ENCODE results near the gene MX2.
"Not testable (repeated sequence)": the region's sequence is repeated elsewhere in the genome, so short reads cannot be mapped to it uniquely, and the experiment has no call there.

Gene MX2

DNA sequence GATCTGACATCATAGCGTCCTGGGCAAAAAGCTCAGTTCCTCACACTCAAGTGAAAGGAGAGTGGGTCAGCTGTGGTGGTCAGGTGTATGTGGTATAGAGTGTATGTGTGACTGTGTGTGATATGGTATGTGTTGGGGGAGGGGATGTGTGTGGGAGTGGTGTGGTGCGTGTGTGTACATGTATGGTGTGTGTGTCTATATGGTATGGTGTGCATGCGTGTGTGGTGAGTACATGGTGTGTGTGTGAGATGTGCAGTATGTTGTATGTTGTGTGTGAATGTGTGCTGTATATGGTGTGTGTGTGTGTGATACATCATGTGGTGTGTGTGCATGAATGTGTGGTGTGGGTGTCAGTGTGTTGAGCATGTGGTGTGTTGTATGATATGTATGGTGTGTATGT is 24.3 kb upstream of the MX2 start:
- DNase-seq (ENCODE audit: low read depth in 2 of 2), result no peak

DNA sequence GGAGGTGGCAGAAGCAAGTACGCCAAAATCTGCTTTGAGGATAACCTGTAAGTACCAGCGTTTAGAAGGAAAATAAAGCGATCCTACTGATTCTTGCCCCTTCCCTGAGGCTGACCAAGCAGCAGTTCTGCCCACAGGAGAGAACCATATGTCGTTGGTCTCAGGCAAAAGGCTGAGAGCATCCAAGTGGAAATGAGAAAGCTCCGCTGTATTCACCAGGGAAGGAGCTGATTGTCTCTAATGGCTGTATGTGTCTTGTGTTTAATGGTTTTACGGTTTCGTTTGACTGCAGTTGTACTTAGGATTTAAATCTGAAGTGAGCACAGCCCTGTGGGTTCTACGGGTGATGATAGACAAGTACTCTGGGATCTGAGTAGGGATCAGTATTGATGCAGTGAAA is 23.4 kb upstream of the MX2 start:
- DNase-seq (ENCODE audit: low read depth in 2 of 2), result no peak

DNA sequence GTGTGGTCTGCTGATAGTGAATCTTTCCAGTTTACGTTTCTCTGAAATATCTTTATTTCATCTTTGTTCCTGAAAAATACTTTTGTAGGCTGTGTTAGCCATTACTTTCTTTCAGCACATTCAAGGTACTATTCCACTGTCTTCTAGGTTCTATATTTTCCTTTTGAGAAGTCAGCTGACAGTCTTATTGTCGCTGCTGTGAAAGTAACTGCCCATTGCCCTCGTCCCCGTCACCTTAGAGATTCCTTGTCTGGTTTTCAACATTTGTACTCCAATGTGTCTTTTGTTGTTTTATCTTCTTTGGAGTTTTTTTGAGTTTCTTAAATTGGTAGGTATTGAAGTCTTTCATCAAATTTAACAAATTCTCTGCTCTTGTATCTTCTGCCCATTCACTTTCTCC is 19.8 kb upstream of the MX2 start:
- no peak for DNase-seq (ENCODE audit: low read depth in 2 of 2)

DNA sequence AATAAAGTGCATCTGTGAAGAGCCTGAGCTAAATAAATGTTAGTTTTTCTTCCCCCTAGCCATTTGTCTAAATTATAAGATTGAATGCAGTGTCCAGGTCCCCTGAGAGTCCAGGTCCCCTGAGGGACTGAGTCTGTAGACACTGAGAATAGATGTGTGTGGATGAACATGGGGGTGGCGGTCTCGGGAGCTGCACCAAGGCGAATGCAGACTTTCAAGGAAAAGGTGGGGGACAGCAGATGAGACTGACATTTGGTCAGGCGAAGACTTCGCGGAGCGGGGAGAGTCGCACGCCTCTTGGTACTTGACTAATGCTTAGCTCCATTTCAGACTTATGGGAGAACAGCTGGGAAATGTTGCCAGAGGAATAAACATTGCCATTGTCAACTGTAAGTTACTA is 17.7 kb upstream of the MX2 start:
- no peak for DNase-seq (ENCODE audit: low read depth in 2 of 2)

DNA sequence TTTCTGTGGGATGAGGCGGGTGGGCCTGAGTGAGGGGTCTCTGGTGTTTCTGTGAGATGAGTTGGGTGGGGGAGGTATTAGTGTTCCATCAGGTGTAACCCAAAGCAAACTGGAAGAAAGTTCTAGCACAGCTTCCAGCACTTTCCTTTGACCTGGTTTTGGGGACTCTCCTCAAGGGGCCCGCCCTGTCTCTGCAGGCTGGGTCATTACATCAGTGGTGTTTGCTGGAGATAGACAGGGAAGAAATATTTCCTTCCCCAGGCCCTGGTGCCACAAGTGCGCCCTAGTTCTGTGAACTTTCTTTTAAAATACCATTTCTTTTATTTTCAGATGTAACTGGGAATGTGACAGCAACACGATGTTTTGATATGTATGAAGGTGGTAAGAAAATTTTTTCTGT is 16.5 kb upstream of the MX2 start:
- no peak for DNase-seq (ENCODE audit: low read depth in 2 of 2)

DNA sequence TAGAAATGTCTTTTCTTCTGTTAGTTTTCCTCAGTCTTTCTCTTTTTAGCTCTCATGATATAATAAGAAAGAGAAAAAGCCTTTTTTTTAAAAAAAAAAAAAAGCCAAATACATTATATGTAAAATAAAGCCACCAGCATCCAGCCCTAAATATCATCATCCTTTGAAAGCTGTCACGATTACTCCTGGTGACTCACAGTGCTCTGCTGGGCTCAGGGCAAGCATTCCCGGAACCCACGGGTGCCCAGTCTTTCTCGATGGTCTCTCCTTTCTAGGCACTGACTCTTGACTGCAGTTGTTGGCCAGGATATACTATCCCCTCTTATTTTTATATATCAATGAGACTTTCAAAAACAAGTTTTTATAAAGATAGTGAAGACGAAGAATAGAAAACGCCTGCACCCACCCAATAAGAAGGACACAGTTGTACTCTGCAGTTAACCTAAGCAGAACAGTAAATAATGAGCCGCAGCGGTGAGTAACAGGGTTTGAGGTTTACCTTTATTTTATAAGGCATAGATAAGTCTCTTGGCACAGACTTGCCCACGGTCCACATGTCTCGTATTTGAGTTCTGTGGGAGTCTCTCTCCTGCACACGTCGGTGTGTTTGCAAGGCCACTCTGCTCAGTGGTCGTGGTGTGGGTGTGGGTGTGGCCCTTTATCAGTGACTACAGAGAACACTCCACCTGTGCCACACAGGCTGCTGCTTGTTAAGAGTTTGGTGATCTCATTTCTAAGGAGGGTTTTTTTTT is 15.7 kb upstream of the MX2 start:
- DNase-seq (ENCODE audit: low read depth in 2 of 2), result no peak

DNA sequence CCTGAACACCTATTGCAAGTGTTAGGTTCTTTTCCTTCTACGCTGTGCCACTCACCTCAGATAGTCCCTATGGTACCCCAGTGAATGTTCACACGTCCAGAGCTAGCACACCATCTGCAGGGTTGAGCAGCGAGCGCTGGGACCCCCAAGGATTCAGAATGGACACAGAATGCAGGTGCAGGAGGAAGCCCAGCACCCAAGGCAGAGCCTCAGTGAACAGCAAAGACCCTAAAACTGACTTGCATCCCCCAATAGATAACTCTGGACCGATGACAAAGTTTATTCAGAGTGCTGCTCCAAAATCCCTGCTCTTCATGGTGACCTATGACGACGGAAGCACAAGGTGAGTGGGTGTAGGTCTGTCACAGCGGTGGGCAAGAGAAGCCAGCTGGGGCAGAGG is 15.1 kb upstream of the MX2 start:
- DNase-seq (ENCODE audit: low read depth in 2 of 2), result no peak

DNA sequence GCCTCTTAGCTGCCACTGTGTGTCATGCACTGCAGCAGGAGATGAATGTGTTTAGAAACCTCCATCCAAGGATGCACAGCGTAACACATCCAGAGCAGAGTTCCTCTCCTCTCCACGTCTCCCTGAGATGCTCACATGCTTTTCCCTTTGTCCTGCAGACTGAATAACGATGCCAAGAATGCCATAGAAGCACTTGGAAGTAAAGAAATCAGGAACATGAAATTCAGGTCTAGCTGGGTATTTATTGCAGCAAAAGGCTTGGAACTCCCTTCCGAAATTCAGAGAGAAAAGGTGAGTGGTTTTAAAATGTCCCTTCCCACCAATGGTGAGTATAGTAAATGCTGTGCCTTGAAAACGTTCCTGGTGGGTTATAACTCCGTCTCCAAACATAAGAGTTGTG is 13.4 kb upstream of the MX2 start:
- no peak for DNase-seq (ENCODE audit: low read depth in 2 of 2)

DNA sequence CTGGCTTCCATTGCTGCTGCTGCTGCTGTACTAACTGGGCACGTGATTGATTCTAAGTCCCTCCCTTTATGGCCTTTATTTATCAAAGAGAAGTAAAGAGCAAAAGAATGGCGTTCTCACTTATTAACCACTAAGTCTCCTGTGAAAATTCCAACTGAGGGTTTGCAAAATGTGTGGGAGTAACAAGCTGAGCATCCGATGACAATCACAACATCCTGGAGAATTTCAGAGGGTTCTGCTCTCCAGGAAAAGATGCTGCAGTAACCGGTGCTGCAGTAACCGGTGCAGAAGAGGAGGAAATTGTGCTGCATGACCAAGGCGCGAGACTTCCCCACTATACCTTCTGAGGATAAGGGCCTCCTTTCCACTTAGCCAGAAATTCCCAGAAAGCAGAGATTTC is 12.7 kb upstream of the MX2 start:
- no peak for DNase-seq (ENCODE audit: low read depth in 2 of 2)

DNA sequence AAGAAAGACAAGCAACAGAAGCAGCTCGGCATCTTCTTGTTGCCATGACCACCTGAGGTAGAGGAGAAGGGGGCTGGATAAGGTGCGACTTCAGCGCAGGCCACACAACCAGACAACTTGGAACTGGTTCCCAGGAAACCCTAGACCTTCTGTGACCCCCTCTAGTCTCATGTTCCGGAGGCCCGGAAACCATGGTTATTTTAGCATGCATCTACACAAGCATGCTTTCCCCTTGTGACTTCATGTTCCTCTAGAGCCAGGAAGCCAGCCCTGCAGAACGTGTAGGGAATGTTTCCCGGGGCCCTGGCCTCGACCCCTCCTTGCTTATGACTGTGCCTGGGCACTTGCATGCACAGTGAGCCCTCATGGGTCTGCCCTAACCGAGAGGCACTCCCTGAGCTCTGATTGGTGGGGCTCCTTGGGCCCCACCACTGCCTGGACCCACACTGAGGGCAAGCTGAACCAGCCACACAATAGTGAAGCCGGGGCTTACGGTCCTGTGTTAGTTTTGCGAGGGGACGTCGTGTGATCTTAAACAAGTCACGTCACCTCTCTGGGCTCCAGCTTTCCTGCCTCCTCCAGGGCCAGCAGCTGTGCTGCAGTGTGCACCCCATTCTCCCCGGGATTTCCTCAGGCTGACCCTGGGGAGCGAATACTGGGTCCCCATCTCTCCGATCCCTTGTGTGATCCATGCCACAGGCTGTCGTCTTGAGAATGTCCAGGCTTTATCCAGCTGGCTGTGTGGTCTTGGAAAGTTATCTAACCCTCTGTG is 12.0 kb upstream of the MX2 start:
- no peak for DNase-seq (ENCODE audit: low read depth in 2 of 2)

DNA sequence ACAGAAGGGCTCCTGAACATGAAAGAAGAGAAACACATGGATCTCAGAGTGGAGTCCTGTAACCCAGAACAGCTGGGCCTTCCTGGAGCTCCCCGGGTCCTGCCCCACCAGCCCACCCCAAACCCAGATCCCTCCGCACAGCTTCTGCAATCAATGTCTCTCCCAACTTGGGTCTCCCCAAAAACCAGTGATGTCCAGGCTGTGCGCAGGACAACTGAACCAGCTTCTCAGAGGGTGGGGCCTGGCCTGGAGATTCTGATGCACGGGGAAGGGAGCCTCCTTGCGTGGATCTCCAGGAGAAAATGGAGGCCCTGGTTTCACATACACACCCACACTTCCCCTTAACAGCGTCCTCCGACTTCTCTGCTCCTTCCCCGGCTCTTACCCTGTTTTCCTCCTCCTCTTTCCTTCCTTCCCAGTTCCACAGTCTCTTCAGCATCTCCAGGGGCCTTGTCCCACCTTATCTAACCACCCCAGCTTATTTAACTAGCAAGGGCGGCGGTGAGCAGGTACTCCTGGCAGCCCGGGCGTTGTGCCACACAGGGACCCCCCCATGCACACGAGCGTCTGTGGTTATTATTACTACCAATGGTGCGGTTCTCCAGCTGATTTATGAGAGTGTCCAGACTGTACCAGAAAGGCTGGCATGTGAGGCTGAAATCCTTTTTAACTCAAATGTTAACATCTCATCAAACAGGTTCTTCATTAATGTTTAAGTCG is 11.2 kb upstream of the MX2 start:
- no peak for DNase-seq (ENCODE audit: low read depth in 2 of 2)

DNA sequence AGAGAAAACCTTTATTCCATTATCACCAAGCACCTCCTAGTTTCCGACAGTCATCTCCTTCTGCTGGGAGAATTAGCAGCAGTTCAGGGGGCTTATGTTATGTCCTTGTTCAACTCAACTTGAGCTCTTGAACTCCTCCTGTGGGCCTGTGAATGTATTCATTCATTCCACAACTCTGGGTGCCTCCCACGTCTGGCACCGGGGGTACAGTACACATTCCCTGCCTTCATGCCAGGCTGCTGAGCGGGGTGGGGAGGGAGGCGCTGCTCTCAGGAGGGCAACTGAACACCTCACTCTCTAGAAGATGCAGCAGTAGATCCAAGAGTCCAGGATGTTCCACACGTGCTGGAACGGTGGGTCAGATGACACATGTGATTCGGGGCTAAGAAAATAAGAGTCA is 4.3 kb upstream of the MX2 start:
- DNase-seq (ENCODE audit: low read depth in 2 of 2), result no peak

DNA sequence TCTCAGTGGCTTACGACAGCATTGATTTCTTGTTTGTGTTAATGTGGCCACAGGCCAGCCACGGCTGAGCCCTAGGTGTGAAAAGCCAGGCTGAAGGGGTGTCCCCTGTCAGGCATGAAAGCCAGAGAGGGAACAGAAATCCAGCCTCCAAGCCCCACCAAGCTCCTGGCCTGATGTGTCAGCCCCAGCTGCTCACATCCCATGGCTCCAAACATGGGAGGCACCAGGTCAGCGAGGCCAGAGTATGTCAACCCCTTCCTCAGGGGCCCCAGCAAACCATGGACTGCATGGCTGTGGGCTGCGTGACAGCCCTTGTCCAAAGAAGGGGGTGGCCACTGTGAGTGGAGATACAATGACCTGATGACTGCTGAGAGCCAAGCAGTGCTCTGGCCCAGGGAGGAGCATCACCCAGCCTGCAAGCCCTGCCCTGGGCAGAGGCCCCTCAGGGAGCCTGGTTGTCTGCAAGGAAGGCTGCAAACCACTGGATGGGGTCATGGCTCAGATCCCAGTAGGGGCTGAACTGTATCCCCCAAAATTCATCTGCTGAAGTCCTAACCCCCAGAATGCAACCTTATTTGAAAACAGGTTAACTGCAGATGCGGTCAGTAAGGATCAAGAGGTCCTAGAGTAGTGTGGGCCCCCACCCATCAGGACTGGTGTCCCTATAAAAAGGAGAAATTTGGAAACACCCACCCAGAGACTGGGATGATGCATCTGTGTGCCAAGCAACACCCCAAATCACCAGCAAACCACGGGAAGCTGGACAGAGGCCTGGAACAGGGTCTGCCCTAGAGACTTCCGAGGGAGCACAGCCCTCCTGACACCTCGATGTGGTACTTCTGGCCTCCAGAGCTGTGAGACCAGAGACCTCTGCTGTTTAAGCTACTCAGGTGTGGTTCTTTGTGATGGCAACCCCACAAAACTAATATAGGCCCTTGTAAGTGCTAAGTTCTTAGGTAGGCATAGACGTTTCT is 3.3 kb upstream of the MX2 start:
- no peak for DNase-seq (ENCODE audit: low read depth in 2 of 2)

DNA sequence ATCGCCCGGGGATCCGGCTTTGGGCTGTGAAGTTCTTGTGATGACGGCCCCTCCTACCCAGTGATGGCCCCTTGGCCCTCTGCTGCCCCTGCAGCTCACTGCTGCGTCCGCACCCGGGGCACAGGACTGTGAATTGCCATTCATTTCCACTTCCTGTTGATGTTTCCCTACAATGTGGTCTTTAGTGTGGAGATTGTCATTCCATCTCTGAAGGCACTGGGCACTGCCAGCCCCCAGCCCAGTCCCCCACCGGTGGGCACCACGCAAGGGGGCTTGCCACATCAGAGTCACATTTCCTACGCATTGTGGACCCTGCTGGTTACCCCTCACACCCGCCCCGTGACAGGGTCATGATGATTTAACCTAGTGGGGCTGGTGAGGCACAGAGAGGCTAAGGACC is 2.5 kb upstream of the MX2 start:
- DNase-seq (ENCODE audit: low read depth in 2 of 2), result no peak

DNA sequence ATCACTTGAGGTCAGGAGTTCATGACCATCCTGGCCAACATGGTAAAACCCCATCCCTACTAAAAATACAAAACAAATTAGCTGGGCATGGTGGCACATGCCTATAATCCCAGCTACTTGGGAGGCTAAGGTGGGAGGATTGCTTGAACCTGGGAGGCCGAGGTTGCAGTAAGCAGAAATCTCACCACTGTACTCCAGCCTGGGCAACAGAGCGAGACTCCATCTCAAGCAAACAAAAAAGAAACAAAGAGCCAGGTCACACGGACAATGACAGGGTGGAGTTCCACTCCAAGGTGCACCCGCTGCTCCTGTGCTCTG is 2.1 kb upstream of the MX2 start:
- DNase-seq (ENCODE audit: low read depth in 2 of 2), result not testable (repeated sequence)

DNA sequence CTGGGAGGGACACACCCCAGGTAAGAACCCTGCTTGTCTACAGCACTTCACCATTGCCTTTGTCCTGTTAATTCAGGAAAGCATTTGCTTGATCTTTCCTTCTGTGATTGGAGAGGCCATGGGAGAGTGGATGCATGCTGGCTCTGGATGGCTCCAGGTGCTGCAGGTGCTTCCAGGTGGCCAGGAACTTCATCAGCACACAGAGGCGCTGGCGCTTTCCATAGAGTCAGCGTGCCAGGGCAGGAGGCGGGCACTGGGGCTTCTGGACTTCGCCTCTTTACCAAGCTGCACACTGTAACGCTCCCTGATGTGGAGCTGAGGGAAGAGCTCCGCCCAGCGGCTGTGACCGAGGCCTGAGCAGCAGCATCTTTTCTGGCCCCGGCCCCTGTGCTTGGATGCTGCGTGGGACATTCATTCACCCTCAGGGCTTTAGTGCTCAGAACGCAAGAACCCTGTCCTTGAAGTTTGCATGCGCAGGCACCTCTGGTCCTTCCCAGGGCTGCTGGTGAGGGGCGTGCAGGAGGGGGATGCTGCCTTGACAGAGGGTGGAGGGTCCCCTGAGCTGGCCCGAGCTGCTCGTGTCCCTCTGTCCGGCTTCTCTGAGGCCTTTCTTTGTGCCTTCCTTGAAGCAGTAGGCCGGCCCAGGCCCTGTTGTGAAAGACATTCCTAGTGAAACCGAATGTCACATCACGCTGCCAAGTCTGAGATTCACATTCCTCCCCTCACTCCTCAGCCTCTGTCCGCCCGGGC is 1.6 kb upstream of the MX2 start:
- DNase-seq (ENCODE audit: low read depth in 2 of 2), result no peak

DNA sequence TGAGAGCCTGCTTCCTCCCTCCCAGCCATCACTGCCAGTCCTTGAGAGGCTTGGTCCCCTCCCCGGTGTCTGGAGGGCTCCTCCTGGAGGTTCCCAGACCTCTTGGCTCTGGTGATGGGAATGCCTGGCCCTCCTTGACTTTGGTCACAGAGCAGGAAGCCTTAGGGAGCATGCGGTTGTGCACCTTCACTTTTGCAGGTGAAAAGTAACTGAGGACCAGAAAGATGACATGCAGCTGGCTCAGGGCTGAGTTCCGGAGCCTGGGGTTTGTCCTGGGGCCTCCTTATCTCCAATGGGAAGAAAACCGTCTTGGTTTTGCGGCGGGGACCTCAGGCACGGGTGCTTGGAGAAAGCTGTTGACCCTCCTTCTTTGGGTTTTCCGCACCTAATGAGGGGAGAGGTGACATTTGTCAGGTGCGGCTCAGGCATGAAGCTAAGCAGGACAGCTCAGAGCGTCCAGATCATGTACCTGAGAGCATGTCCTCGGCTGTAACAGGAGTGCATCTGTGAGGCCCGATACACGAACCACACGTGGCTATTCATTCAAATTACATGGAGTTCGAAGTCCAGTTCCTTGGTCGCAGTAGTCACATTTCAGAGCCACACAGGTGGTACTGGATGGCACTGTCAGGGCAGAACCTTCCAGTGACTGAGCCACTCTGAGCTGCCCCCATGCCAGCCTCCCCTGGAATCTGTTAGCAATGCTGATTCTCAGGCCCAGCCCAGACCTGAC is 608 bp upstream of the MX2 start:
- DNase-seq (ENCODE audit: low read depth in 2 of 2), result no peak

DNA sequence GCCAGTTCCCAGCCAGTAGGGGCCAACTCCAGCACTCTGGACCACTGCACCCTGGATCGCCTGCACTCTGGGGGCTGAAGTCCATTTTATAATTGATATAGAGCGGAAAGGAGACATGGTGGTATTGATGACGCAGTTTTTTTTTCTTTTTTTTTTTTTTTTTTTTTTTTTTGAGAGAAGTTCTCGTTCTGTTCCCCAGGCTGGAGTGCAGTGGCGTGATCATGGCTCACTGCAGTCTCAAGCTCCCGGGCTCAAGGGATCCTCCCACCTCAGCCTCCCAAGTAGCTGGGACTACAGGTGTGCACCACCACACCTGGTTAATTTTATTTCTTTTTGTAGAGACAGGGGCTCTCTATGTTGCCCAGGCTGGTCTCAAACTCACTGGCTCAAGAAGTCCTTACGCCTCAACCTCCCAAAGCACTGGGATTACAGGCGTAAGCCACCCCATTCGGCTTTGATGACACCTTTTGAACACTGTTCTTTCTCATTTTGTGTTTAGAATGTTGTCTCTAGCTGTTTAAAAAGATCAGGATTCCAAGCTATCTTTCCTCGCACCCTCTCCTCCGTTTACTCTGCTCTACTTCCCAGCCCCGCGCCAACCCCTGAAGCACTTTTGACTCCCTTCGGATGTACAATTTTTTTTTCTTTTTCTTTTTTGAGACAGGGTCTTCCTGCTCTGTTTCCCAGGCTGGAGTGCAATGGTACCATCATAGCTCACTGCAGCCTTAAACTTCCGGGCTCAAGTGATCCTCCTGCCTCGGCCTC is 960 bp downstream of the MX2 start:
- DNase-seq (ENCODE audit: low read depth in 2 of 2), result no peak

DNA sequence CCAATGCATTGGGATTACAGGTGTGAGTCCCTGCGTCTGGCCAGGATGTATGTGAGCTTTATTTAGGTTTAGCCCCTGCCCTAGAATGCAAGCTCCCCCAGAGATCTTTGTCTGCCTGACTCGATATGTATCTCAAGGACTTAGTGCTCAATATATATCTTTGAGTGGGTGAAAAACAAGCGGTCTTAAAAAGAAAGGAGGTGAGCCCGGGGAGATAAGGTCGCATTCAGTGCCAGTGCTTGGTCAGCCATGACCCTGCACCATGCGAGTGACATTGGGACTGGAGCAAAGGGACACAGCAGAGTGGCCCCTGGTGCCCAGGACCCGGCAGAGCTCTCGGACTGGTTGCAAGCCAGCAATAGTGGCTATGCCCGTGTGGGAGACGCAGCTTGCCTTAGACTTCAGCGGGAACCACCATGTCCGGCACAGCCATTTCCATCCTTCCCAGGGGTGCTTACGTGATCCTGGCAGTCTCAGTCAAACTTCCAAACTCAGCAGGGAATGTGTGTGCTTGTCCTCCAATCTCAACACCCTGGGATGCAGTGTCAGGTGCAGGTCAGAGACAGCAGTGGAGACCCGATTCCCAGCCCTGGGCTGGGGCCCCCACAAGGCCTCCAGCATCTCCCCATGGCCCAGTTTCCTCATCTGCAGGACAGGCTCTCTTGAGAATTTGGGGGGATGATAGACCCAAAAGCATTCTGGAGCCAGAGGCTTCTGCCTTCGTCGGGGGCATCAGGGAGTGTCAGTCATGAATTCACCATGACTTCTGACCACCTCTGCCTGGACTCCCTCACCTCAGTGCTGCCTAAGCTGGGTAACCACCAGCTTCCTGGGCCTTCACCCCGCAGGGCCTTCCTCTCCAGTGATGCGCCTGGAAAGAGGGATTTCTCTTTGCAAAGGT is 1.8 kb downstream of the MX2 start:
- no peak for DNase-seq (ENCODE audit: low read depth in 2 of 2)
